ENCODE results near the gene GID8. TPM values are rescaled to one million over a fixed set of nuclear protein-coding genes. Genes with fewer than 3 reads are reported as not detected.

Gene GID8
- total and polyA plus RNA-seq, 2 donors (not counting 1 experiment from before 2014, with no cell fraction given): 12.4 to 47.4 TPM

DNA sequence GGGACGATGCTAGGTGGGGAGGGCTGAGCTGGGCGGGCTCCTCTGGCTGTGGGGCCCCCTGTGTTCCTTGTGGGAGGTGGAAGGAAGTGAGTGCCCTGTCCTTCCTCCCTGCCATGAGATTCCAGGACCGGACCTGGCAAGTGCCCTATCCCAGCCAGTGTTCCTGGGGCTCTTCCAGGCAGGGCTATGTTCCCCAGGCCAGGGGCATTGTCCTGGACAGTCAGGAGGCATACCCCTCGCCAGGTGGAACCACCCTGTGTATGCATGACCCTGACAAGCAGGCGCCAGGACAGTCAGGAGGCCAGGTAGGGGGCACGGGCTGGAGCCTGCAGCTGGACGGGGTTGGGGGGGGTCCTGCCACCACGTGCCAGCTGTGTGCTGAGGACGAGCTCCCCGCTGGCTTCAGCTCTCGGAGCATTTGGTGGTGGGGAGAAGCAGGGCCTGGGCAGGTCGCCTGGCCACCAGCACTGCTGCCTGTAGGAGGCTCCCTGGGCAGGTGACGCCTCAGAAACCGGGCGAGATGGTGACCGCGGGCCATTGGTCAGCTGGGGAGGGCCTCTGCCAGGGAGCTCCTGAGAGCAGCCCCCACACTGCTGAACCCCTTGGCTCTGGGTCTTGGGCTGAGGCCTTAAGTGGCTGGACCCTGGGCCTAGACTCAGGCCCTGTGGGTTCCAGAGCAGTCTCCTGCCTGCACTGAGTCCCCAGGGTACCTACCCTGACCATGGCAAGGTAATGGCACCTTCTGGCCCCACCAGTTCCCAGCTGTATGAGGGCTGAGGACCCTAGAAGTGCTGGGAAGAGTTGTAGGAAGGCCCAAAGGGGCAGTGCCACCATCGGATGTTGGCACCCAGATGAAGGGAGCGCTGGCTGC, 15.3 kb downstream of the GID8 start:
- ATAC-seq (ENCODE audit: low read depth) (no peak), DNase-seq (peak; percentile 48)
- CTCF ChIA-PET: interaction anchor here (0.5 to 3.5 kb wide), 11 partner anchors 11 to 429 kb away, joined by 3 to 24 read pairs (median 4); partner anchors contain the start of genes DIDO1 and GID8
- intact Hi-C loops (cut with micrococcal nuclease): loop anchor here (5.0 to 10.0 kb wide), 6 partner anchors 36 to 942 kb away; partner anchors contain the start of genes BHLHE23, DNAJC5, MRGBP and MTG2
- WGBS (ENCODE audit: insufficient coverage): 12% methylated on average over 19 of the region's 19 CpGs
- Histone ChIP-seq H4K20me1 (ENCODE audit: control insufficient read depth, insufficient read depth, low read length, poor library complexity, severe bottlenecking) (peaks cover 18% of the 10 kb centered on the region), H3K79me2 (ENCODE audit: control insufficient read depth, insufficient read depth, low read length) (peaks cover 80% of the 10 kb centered on the region), H3K4me3 (ENCODE audit: control extremely low read depth in 1 of 5, extremely low read depth in 1 of 5, insufficient read depth in 1 of 5, low read depth in 2 of 5, low read length in 4 of 5) (peak overlapping the region; percentile 35 to 62 (median 54)), H2AFZ (ENCODE audit: insufficient read depth, low read depth, low read length, poor library complexity, severe bottlenecking) (peak overlapping the region; percentile 58), H3K4me2 (replicated peaks; ENCODE audit: low read depth, low read length, poor library complexity, severe bottlenecking) (peak overlapping the region; percentile 81), H3K4me1 (ENCODE audit: control insufficient read depth in 2 of 2, insufficient read depth in 2 of 2, low read length in 2 of 2) (peaks cover 28 to 40% of the 10 kb centered on the region in 2 donors), H3K27ac (ENCODE audit: low read length in 2 of 2) (peak overlapping the region; percentile 82 to 91), H3K9me3 (ENCODE audit: control extremely low read depth in 1 of 3, control insufficient read depth in 2 of 3, insufficient read depth in 1 of 3, low read length in 2 of 3) (peaks cover 0 to 3% (median 0%) of the 10 kb centered on the region in 3 donors), H3K36me3 (replicated peaks in 1 of 2; ENCODE audit: control extremely low read depth in 1 of 2, control insufficient read depth in 1 of 2, extremely low read depth in 1 of 2, insufficient read depth in 2 of 2, low read length in 1 of 2) (peaks cover 0 to 40% of the 10 kb centered on the region in 2 experiments), H3K9ac (ENCODE audit: low read length) (peak overlapping the region; percentile 71), H3K27me3 (replicated peaks in 1 of 4; ENCODE audit: control extremely low read depth in 1 of 4, control insufficient read depth in 3 of 4, insufficient read depth in 4 of 4, low read length in 3 of 4) (no peaks in the 10 kb centered on the region)
- TF ChIP-seq EZH2 (IDR thresholded peaks at IDR 0.05; ENCODE audit: borderline replicate concordance, insufficient read depth, low read depth, low read length, poor library complexity, severe bottlenecking) (no peak), CTCF (IDR thresholded peaks at IDR 0.05) (no peak)
- H3K4me1 Mint-ChIP-seq: peaks cover 41% of the 10 kb centered on the region
- POLR2A ChIA-PET: interaction anchor here (1.7 to 2.7 kb wide), 3 partner anchors 15 to 27 kb away, joined by 7 to 42 read pairs (median 15); partner anchors contain the start of genes DIDO1 and GID8
- no peaks in the 10 kb centered on the region for H3K27me3 Mint-ChIP-seq
- no peaks in the 10 kb centered on the region for H3K9me3 Mint-ChIP-seq (ENCODE audit: insufficient read depth)
- H3K27ac Mint-ChIP-seq: peak overlapping the region; percentile 92
- peak overlapping the region; percentile 85 for H3K4me3 Mint-ChIP-seq
